GM18861 (cell line): ENCODE data around the gene PHOX2A.

Experiments
- ATAC-seq: cut with Tn5 transposase; IDR thresholded peaks from one replicate; pipeline ENCODE4 v1.9.1; 2021; ENCODE audit not compliant: unreplicated experiment

PHOX2A gene

DNA sequence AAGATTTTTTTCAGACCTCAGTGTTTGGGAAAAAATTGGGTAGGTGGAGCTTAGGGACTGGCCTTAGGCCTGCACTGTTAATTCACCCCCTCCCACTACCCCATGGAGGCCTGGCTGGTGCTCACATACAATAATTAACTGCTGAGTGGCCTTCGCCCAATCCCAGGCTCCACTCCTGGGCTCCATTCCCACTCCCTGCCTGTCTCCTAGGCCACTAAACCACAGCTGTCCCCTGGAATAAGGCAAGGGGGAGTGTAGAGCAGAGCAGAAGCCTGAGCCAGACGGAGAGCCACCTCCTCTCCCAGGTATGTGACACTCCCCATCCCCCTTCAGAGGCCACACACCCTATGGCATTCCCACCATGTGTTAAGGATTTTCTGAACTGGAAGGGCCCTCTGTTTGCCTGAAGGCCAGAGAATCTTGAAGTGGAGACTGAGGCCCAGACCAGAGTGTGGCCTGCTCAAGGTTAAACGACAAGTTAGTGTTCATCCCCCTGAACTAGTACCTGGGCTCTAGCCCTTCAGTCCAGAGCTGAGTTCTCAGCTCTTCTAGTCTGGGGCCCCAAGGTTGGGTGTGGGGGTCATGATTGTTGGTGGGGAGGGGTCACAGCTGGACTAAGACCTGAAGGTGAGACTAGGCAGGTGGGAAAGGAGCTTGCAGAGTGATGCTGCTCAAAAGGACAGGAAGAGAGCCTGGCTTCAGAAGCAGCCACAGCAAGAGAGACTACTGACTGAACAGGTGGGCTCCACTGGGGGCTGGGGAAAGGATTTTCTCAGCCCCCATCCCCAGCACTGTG is 54.3 kb downstream of the PHOX2A start:
- no peak for ATAC-seq
